HG03520 (cell line): Measurements from ENCODE around the gene ONECUT2.
"Not testable (repeated sequence)": the region's sequence is repeated elsewhere in the genome, so short reads cannot be mapped to it uniquely, and the experiment has no call there.

Experiments
- ATAC-seq: cut with Tn5 transposase; IDR thresholded peaks from one replicate; pipeline ENCODE4 v1.9.1; 2021; ENCODE audit warnings: mild to moderate bottlenecking, moderate library complexity; ENCODE audit not compliant: unreplicated experiment

The ONECUT2 gene

GRCh38 chr18:57434536-57435494, at the start of gene ONECUT2:
Gene ONECUT2 (plus strand): TSS chr18:57435374. CDS start chr18:57435717, 343 bp downstream.
- no peak for ATAC-seq

- no peak for ATAC-seq
Measured at GRCh38 chr18:57389271-57389670, 45.9 kb upstream of the ONECUT2 start.

DNA sequence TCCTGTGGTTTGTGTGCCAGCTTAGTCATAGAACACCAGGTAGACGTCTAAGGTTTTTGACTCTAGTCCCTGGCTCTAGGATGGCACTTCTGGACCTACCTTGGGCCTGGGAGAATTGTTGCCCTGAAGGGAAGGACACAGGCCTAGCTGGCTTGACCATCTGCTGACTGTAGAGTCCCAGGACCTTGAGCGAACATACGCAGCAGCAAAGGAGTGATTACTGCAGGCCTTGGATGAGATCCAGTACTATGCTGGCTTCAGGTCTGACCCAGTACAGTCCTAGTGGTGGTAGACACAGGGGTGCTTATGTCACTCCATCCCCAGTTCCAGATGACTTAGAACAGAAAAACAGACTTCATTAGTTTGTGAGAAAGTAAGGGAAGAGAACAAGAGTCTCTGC, 45.1 kb upstream of the ONECUT2 start:
- ATAC-seq, result no peak

GRCh38 chr18:57394749-57395148, 40.4 kb upstream of the ONECUT2 start:
- ATAC-seq, result not testable (repeated sequence)

- not testable (repeated sequence) for ATAC-seq
Measured at GRCh38 chr18:57396831-57397230, 38.3 kb upstream of the ONECUT2 start.

DNA sequence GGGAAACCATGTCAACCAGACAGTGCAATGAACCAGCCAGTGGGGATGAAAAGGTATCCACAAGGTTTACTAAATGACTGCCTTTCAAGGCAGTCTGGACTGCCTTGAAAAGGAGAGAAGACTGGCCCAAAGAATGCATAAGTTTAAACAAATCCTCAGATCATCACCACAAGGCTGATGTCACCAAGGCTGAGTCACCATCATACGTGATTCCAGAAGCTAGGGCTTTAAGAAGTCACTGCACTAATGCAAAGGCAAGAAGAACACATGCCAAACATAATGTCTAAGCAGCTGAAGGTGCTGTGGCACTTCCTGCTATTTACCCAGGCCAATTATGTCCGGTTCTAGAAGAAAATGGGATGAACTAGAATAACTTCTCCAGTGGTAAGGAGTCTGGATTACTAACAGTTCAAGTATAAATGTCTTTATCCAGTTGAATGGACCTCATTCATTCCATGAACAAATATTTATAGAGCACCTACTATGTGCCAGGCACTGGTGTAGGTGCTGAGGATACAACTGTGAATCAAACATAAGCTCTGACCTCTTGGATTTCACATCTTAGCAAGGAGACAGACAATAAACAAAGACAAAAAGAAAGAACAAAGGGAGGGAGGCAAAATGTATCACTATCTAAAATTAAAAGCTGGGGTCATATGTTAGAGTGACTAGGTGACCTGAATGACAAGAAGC, 37.6 kb upstream of the ONECUT2 start:
- no peak for ATAC-seq

DNA sequence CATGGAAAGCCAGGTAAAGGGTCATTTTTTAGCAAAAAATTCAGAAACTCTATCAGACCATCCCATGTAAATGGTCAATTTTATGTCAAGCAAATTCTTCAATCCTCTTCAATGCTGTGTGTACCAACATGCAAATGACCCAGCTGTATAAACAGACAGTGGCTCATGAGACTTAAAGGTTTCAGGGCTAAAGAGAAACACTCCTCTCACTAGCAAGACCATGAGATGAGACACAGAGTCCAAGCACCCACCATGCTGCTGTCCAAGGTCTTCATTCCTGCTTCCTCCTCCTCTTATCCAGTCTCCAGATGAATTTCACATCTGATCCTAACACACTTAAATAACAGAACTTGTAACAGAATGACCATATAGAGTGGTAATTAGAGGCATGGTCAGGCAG, 30.8 kb upstream of the ONECUT2 start:
- ATAC-seq, result no peak

DNA sequence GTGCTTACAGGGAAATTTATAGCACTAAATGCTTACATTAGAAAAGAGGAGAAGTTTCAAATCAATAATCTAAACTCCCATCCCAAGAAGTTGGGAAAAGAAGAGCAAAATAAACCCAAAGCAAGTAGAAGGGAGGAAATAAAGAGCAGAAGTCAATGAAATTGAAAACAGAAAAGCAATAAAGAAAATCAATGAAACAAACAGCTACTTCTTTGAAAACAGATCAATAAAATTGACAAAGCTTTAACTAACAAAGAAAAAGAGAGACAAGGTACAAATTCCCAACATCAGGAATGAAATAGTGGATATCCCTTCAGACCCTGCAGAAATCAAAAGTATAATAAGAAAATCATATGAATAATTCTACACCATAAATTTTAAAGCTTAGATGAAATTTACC, 25.5 kb upstream of the ONECUT2 start:
- ATAC-seq, result no peak

- no peak for ATAC-seq
Measured at GRCh38 chr18:57410749-57411148, 24.4 kb upstream of the ONECUT2 start.

DNA sequence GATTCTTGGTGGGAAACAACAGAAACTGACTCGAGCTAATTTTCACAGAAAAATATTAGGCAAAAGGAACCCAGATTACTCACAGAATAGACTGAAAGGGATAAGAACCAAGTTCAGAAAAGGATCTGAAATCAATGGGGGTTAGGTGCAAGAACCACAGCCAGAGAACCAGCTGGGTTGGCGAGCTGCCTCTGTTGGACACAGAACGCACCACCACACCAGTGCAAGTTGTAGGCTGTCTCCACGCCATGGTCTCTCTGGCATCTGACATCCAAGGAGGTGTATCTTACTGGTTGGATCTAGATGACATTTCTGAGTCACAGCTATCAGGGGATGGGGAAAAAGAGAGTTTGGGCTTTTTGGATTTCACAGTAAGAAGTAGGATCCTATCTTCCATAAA, 18.6 kb upstream of the ONECUT2 start:
- ATAC-seq, result no peak

- no peak for ATAC-seq
Measured at GRCh38 chr18:57422313-57422872, 12.8 kb upstream of the ONECUT2 start.

DNA sequence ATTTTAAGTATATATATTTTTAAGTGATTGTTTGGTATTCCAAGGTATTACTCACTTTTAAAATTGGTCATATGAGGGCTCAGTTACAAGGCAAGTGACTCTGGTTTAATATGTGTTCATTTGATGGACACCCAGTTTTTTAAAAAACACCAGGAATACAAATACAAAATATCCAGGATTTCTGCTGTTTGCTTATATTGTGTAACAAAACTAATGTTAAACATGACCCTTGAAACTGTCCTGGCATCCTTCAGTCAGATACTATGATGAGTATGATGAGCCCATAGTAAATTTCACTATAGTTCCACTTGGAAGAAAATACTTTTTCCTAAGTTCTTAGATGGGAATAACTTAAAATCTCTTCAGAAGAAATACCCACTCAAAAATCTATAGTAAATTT, 11.4 kb upstream of the ONECUT2 start:
- no peak for ATAC-seq

DNA sequence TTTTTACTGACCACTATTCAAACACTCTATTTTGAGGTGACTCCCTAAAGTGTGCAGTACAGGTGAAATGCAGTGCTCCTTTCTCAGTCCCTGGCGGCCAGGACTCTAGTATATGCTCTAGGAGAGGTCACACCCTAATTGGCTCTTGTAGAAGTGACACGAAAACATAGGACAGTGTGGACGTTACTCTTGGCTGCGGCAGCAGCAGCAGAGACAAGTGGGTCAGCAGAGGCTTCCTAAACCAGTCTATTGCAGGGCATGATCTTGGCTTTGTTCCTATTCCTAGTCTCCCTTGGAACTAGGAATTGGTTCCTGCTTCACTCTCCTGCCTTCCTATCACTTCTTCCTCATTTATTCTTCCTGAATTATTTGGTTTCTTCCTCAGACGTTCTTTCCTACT, 10.1 kb upstream of the ONECUT2 start:
- ATAC-seq, result no peak

DNA sequence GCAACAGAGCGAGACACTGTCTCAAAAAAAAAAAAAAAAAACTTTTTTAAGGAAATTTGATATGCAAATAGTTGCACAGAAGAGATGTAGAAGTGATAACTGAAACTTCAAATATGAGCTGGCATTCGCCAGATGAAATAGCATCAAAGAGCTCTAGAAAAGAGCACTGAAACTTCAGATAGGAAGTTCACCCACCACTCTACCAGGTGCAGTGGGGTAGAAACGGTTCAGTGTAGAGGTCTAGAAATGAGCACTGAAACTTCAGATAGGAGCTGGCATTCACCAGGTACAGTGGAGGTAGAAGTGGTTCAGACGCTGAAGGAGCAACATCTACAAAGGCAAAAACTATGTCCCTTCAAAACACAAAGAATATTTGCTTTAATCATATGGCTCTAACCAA, 9.0 kb upstream of the ONECUT2 start:
- no peak for ATAC-seq

DNA sequence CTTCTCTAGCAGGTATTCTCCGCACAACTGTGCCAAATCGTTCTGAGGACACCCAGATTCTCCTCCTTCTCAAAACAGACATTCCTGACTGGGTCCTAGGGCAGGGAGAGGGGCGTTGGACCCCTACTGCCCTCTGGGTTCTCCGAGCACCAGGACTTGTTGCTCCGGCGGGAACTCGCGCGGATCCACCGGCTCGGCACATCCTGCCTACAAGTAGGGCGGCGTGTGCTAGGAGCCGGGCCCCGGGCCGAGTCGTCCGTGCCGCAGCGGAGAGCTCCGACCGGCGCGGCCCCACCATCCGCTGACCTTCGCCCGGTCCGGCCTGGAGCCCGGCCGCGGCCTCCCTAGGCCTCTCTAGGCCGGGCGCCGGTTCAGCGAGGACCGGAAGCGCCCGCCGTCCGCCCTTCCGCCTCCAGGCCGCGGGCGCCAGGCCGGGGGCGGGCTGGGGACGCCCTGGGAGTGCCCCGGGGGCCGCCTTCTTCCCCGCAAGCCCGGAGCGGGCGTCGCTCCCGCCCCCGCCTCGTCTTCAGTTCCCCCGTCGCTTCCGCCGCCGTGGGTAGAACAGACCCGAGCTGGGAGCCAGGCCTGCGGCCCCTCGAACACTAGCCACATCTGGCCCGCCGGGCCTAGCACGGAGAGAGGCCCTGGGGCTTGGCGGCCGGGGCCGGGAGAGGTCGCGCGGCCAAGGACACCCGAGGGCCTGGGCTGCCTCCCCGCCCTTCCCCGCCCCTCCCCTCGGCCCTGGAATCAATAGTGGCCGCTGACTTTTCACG, 7.6 kb upstream of the ONECUT2 start:
- no peak for ATAC-seq

DNA sequence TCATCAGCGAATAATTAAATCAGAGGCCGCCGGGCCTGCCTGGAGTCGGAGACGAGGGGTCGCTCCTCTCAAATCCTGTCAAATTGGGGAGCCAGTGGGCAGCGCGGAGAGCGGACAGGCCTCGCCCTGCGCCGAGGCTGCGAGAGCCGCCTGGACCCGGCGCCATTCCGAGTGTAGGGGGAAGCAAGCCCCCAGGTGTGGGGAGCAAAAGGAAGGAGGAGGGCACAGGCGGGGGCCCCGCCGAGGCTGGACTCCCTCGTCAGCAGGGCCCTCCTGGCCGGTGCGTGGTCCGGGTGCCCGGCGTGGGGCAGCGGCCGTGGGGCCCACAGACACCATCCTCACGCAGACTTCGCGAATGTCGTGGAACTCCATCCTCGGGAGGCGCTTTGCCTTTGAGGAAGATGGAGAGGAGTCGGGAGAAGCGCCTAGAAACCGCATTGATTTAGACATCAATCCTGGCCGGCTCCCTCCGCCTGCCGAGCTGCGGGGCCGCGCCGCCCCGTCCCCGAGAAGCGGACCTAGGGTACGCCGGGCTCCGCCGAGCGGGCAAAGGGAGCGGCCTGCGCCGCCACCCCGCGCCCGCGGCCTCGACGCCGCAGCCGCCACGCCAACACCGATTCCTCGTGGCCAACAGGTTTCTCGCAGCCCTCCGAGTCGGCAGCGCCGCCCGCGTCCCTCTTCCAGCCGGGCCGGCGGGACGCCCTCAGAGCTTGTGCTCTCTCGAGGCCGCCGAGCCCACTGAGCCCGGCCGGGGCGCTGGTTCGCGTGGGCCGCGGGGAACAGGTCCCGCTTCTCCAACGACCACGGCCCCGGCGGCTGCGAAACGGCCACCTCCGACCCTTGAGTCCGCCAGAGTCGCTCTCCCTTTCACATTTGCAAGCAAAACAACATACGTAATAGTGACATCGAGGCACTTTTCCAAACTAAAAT, 6.7 kb upstream of the ONECUT2 start:
- ATAC-seq, result no peak

- no peak for ATAC-seq
Measured at GRCh38 chr18:57429167-57430078, 5.8 kb upstream of the ONECUT2 start.

- ATAC-seq, result no peak
Measured at GRCh38 chr18:57430079-57431001, 4.8 kb upstream of the ONECUT2 start.
